CD4-positive, alpha-beta T cell (primary cell): ENCODE results near the gene FGF9. TPM values are rescaled to one million over a fixed set of nuclear protein-coding genes. Genes with fewer than 3 reads are reported as not detected.

Experiments used
- ATAC-seq: fragments of 200-7000 bp; cut with Tn5 transposase; one replicate; pipeline ENCODE4 v1.10.0; 2022; ENCODE audit warnings: mild to moderate bottlenecking; ENCODE audit not compliant: poor library complexity
- CTCF ChIA-PET: fragments of 350-600 bp; sonication (Branson Sonifier 250); formaldehyde crosslinking; loops from one replicate; lab custom pipeline; 2021; ENCODE audit warnings: antibody characterized with exemption, inconsistent platforms; lab: Charles Lee
- POLR2A ChIA-PET: fragments of 350-600 bp; sonication (Branson Sonifier 250); formaldehyde crosslinking; loops from one replicate; lab custom pipeline; 2021; ENCODE audit warnings: antibody characterized with exemption, inconsistent platforms; lab: Charles Lee
- DNase-seq, 14 experiments: peaks; one replicate each; pipeline ENCODE4 v3.0.0-alpha.2; 2013 to 2020; ENCODE audit warnings: mixed read lengths in 2 of 14
- H3K27ac ChIP-seq, 2 donors: one replicate each; pipeline versions ENCODE4 v1.5.1 to v1.7.0; 2013; ENCODE audit warnings: low read length in 2 of 2, low read depth in 1 of 2, mild to moderate bottlenecking in 1 of 2
- H3K27me3 ChIP-seq, 2 experiments: 1 replicate in 1 of 2; 2 replicates in 1 of 2; pipeline versions ENCODE4 v1.6.1 to v1.7.0; 2013; ENCODE audit warnings: low read length in 2 of 2, control low read depth in 1 of 2, mild to moderate bottlenecking in 1 of 2, moderate library complexity in 1 of 2; ENCODE audit not compliant: insufficient read depth in 2 of 2, control insufficient read depth in 1 of 2
- H3K36me3 ChIP-seq: one replicate; pipeline ENCODE4 v1.6.1; 2013; ENCODE audit warnings: low read length, control low read depth; ENCODE audit not compliant: insufficient read depth
- H3K4me1 ChIP-seq: one replicate; pipeline ENCODE4 v1.6.1; 2013; ENCODE audit warnings: low read length, control low read depth; ENCODE audit not compliant: insufficient read depth
- H3K4me3 ChIP-seq: one replicate; pipeline ENCODE4 v1.5.1; 2013; ENCODE audit warnings: mild to moderate bottlenecking, low read length, moderate library complexity
- H3K9me3 ChIP-seq, 2 experiments: 1 replicate in 1 of 2; 2 replicates in 1 of 2; pipeline versions ENCODE4 v1.6.1 to v1.7.0; 2013; ENCODE audit warnings: low read length in 2 of 2, mild to moderate bottlenecking in 2 of 2, control low read depth in 1 of 2, moderate library complexity in 1 of 2; ENCODE audit not compliant: control insufficient read depth in 1 of 2, insufficient read depth in 1 of 2
- H3K27ac Mint-ChIP-seq: one replicate; pipeline ENCODE4 v1.8.0; 2020; ENCODE audit warnings: mixed read lengths
- H3K27me3 Mint-ChIP-seq: one replicate; pipeline ENCODE4 v1.8.0; 2021; ENCODE audit warnings: mixed read lengths
- H3K36me3 Mint-ChIP-seq: one replicate; pipeline ENCODE4 v1.8.0; 2021; ENCODE audit warnings: low read depth, mixed read lengths
- H3K4me1 Mint-ChIP-seq: one replicate; pipeline ENCODE4 v1.8.0; 2021; ENCODE audit warnings: low read depth, mixed read lengths
- H3K4me3 Mint-ChIP-seq: one replicate; pipeline ENCODE4 v1.8.0; 2020; ENCODE audit warnings: mild to moderate bottlenecking, mixed read lengths
- H3K9me3 Mint-ChIP-seq: one replicate; pipeline ENCODE4 v1.8.0; 2020; ENCODE audit warnings: mixed read lengths
- intact Hi-C, 2 experiments: fragments of 100-400 bp; cut with DNase I in 1 of 2; cut with micrococcal nuclease in 1 of 2; formaldehyde crosslinking; loops; one replicate each; pipeline versions ENCODE4 v1.15.1 to v1.9.0; 2023 to 2025; cut with DNase I, micrococcal nuclease
- total RNA-seq, 174 experiments: library from RNA in 2 of 174; stranded (reverse) in 2 of 174; gene quantifications; one replicate each; pipeline ENCODE4 v1.2.3 and lab custom pipeline; 2021 to 2026
- TF ChIP-seq, protein P1 (sequence below): fragments of 200-600 bp; IDR thresholded peaks from one replicate; pipeline ENCODE4 v1.8.0; 2022; ENCODE audit warnings: antibody characterized with exemption, mild to moderate bottlenecking

FGF9 gene
- total RNA-seq, 2 experiments from 2014 or later, result 2.2 to 3.4 TPM

DNA sequence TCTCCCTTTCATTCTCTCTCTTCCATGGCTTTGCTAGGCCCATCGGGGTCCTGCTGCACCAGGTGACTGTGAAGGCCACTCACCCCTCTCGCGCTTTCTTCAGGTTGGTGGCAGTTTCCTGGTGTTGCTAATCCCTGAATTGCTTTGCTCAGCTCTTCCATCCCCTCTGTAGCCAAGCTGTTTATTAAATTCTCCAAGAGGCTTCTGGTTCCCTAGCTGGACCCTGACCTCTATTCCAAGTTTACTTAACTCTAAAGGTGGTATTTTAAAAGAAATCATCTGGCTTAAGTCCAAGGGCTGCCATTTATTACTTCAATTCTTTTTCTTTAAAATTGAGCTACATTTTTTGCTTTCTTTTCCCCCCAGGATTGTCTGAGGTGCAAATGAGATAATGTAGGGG, 34.2 kb upstream of the FGF9 start:
- TF ChIP-seq, protein P1, sequence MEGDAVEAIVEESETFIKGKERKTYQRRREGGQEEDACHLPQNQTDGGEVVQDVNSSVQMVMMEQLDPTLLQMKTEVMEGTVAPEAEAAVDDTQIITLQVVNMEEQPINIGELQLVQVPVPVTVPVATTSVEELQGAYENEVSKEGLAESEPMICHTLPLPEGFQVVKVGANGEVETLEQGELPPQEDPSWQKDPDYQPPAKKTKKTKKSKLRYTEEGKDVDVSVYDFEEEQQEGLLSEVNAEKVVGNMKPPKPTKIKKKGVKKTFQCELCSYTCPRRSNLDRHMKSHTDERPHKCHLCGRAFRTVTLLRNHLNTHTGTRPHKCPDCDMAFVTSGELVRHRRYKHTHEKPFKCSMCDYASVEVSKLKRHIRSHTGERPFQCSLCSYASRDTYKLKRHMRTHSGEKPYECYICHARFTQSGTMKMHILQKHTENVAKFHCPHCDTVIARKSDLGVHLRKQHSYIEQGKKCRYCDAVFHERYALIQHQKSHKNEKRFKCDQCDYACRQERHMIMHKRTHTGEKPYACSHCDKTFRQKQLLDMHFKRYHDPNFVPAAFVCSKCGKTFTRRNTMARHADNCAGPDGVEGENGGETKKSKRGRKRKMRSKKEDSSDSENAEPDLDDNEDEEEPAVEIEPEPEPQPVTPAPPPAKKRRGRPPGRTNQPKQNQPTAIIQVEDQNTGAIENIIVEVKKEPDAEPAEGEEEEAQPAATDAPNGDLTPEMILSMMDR, result no peak

DNA sequence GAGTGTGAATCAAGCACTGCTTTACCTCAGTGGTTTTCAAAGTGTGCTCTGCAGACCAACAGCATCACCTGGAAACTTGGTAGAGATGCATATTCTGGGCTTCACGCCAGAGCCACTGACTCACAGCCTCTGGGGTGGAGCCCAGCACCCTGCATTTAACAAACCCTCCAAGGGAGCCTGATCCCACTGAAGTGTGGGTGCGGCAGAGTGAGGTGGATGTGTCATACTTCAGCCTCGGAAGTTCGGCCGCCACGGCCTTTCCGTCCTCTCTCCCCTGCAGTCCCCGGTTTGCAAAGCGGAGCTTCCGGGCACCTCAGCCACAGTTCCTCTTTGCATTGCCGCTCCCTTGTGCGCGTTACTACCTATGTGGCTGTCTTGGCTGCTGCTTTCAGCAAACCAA, 33.6 kb upstream of the FGF9 start:
- no peaks in the 10 kb centered on the region for H3K4me1 Mint-ChIP-seq
- DNase-seq (peak in 11 of 14 experiments; percentile 7 to 48 (median 27)), ATAC-seq (peak; percentile 61)
- H3K27me3 Mint-ChIP-seq, result peaks cover 19% of the 10 kb centered on the region
- no peaks in the 10 kb centered on the region for H3K9me3 ChIP-seq
- no peaks in the 10 kb centered on the region for H3K9me3 Mint-ChIP-seq
- TF ChIP-seq, protein P1, result no peak
- no peaks in the 10 kb centered on the region for H3K36me3 Mint-ChIP-seq
- H3K36me3 ChIP-seq, result no peaks in the 10 kb centered on the region
- H3K4me1 ChIP-seq, result no peaks in the 10 kb centered on the region
- no peak overlapping the region for H3K4me3 ChIP-seq
- H3K27ac Mint-ChIP-seq, result no peak overlapping the region
- ChIA-PET POLR2A (interaction anchor here (1.0 to 3.3 kb wide), 4 partner anchors 33 to 641 kb away, joined by 4 to 20 read pairs (median 9); partner anchors contain the start of genes FGF9 and MICU2), CTCF (interaction anchor here (1.4 to 1.8 kb wide), 5 partner anchors 28 to 642 kb away, joined by 3 to 13 read pairs (median 5); partner anchors contain the start of gene FGF9)
- H3K27ac ChIP-seq, result no peak overlapping the region
- peaks cover 0 to 8% of the 10 kb centered on the region in 2 experiments for H3K27me3 ChIP-seq
- peak overlapping the region; percentile 42 for H3K4me3 Mint-ChIP-seq
- intact Hi-C loops, result loop anchor here (5.0 to 10.0 kb wide), 8 partner anchors 35 to 1385 kb away; partner anchors contain the start of gene FGF9 (in 1 of the 2)

More for the DNA sequence above, 34.2 kb upstream of the FGF9 start:
- Mint-ChIP-seq H3K27me3 (peaks cover 21% of the 10 kb centered on the region), H3K36me3 (no peaks in the 10 kb centered on the region), H3K4me3 (no peak overlapping the region), H3K9me3 (peaks cover 3% of the 10 kb centered on the region), H3K27ac (no peak overlapping the region), H3K4me1 (no peaks in the 10 kb centered on the region)
- Histone ChIP-seq H3K4me3 (no peak overlapping the region), H3K4me1 (no peaks in the 10 kb centered on the region), H3K27ac (no peak overlapping the region), H3K36me3 (no peaks in the 10 kb centered on the region), H3K9me3 (no peaks in the 10 kb centered on the region), H3K27me3 (peaks cover 0 to 3% of the 10 kb centered on the region in 2 experiments)
- intact Hi-C loops, result loop anchor here (1.0 to 10.0 kb wide), 9 partner anchors 36 to 1386 kb away; partner anchors contain the start of gene FGF9 (in 1 of the 2)
- ChIA-PET CTCF (interaction anchor here (0.8 kb wide), 1 partner anchor 45 kb away, joined by 3 read pairs; no protein-coding TSS in a partner anchor), POLR2A (interaction anchor here (2.3 to 3.3 kb wide), 2 partner anchors 33 to 37 kb away, joined by 6 to 20 read pairs; partner anchors contain the start of gene FGF9)
- ATAC-seq, result no peak
- DNase-seq, result no peak

DNA sequence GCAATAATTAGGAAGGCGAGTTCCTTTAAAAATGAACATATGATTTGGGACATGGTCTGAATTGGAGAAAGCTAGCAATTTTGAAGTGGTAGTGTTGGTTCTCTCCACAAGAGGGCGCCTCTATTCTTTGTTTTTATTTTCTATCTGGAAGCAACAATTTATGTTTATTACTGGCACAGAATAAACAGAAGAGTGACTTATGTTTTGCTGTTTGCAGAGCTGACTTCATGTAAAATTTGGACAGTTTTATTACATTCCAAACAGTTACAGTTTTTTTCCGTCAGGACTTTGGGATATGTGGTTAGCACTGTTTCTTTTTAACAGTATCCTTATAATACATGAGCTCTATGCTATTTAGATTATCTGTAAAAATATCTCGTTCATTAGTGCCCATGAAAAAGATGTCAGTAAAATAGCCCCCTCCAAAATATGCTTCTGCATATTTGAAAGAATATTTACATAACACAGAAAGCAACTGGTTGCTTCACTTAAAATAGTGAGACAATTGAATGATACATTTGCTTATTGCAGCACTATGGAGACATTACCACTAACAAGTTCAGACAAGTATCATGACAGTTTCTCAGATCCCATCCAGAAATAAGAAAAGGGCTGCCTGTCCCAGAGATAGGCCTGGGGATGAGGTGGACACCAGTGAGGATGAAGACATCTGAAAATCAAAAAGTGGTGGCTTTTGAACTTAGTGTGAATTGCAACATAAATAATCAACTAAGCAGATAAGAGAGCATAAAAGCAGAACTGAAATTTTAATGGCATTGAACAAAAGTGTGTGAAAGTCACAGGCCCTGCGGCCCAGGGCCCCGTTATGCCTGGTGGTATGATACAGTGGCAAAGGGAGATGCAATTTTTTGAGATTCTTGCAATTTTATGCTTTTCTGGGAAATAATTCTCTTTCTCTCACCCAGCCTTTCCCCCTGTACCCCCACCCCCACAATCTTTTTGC, 32.3 kb upstream of the FGF9 start:
- no peak overlapping the region for H3K27ac Mint-ChIP-seq
- no peaks in the 10 kb centered on the region for H3K9me3 Mint-ChIP-seq
- peak in 9 of 14 experiments; percentile 8 to 67 (median 20) for DNase-seq
- Histone ChIP-seq H3K27me3 (peaks cover 0 to 8% of the 10 kb centered on the region in 2 experiments), H3K4me1 (no peaks in the 10 kb centered on the region), H3K9me3 (no peaks in the 10 kb centered on the region), H3K27ac (no peak overlapping the region), H3K4me3 (no peak overlapping the region), H3K36me3 (no peaks in the 10 kb centered on the region)
- ChIA-PET POLR2A (interaction anchor here (1.0 to 3.3 kb wide), 6 partner anchors 31 to 640 kb away, joined by 4 to 20 read pairs (median 5); partner anchors contain the start of genes FGF9 and MICU2), CTCF (interaction anchor here (0.6 to 1.8 kb wide), 22 partner anchors 8 to 660 kb away, joined by 3 to 13 read pairs (median 3); partner anchors contain the start of genes FGF9 and MICU2)
- H3K4me3 Mint-ChIP-seq, result no peak overlapping the region
- H3K36me3 Mint-ChIP-seq, result no peaks in the 10 kb centered on the region
- intact Hi-C loops, result loop anchor here (1.0 to 10.0 kb wide), 10 partner anchors 34 to 1384 kb away; partner anchors contain the start of gene FGF9 (in 1 of the 2)
- no peak for ATAC-seq
- peaks cover 19% of the 10 kb centered on the region for H3K27me3 Mint-ChIP-seq
- no peaks in the 10 kb centered on the region for H3K4me1 Mint-ChIP-seq
- TF ChIP-seq, protein P1, result peak; percentile 96
